Measurements from ENCODE around the gene PPP1CA.

PPP1CA gene

GRCh38 chr11:67392183-67392715 lies 9.4 kb downstream of the PPP1CA start:
- peak overlapping the region; percentile 89 for H3K27ac ChIP-seq (ENCODE audit: low read length)
- peak overlapping the region; percentile 97 for H3K9ac ChIP-seq (ENCODE audit: low read depth, low read length)
- H2AFZ ChIP-seq (ENCODE audit: low read depth, low read length): peak overlapping the region; percentile 80
- H3K4me1 ChIP-seq (ENCODE audit: insufficient read depth, low read length): peaks cover 57% of the 10 kb centered on the region
- H3K79me2 ChIP-seq (ENCODE audit: insufficient read depth, low read length): peaks cover 58% of the 10 kb centered on the region
- ATAC-seq (ENCODE audit: insufficient read depth, low read depth) (peak; percentile 6; the same call in 1 of the 3 replicates), DNase-seq (no peak)
- H4K20me1 ChIP-seq (ENCODE audit: insufficient read depth, low read length): peaks cover 37% of the 10 kb centered on the region
- no peaks in the 10 kb centered on the region for H3K9me3 ChIP-seq (ENCODE audit: insufficient read depth, low read length, severe bottlenecking)
- H3K27me3 ChIP-seq (ENCODE audit: insufficient read depth, low read length, poor library complexity): no peaks in the 10 kb centered on the region
- H3K4me2 ChIP-seq (ENCODE audit: insufficient read depth, low read length): peak overlapping the region; percentile 90
- H3K4me3 ChIP-seq (ENCODE audit: low read depth in 1 of 2, low read length in 2 of 2): peak overlapping the region; percentile 96
- H3K36me3 ChIP-seq (ENCODE audit: insufficient read depth, low read length): peaks cover 40% of the 10 kb centered on the region
- TF ChIP-seq EZH2 (IDR thresholded peaks at IDR 0.05; ENCODE audit: borderline replicate concordance, low read depth, low read length, severe bottlenecking): no peak
- TF ChIP-seq, protein P1, sequence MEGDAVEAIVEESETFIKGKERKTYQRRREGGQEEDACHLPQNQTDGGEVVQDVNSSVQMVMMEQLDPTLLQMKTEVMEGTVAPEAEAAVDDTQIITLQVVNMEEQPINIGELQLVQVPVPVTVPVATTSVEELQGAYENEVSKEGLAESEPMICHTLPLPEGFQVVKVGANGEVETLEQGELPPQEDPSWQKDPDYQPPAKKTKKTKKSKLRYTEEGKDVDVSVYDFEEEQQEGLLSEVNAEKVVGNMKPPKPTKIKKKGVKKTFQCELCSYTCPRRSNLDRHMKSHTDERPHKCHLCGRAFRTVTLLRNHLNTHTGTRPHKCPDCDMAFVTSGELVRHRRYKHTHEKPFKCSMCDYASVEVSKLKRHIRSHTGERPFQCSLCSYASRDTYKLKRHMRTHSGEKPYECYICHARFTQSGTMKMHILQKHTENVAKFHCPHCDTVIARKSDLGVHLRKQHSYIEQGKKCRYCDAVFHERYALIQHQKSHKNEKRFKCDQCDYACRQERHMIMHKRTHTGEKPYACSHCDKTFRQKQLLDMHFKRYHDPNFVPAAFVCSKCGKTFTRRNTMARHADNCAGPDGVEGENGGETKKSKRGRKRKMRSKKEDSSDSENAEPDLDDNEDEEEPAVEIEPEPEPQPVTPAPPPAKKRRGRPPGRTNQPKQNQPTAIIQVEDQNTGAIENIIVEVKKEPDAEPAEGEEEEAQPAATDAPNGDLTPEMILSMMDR (IDR thresholded peaks at IDR 0.05; ENCODE audit: borderline replicate concordance, extremely low read depth, low read length, poor library complexity, severe bottlenecking): no peak

- Histone ChIP-seq H3K79me2 (ENCODE audit: insufficient read depth, low read length) (peaks cover 51% of the 10 kb centered on the region), H3K9me3 (ENCODE audit: insufficient read depth, low read length, severe bottlenecking) (no peaks in the 10 kb centered on the region), H4K20me1 (ENCODE audit: insufficient read depth, low read length) (peaks cover 31% of the 10 kb centered on the region), H3K9ac (ENCODE audit: low read depth, low read length) (peak within 1 kb of the TSS; percentile 97), H3K4me3 (ENCODE audit: low read depth in 1 of 2, low read length in 2 of 2) (peak within 1 kb of the TSS; percentile 96), H3K4me1 (ENCODE audit: insufficient read depth, low read length) (peaks cover 50% of the 10 kb centered on the region), H3K4me2 (ENCODE audit: insufficient read depth, low read length) (peak within 1 kb of the TSS; percentile 90), H3K36me3 (ENCODE audit: insufficient read depth, low read length) (peaks cover 33% of the 10 kb centered on the region), H3K27ac (ENCODE audit: low read length) (peak within 1 kb of the TSS; percentile 89), H3K27me3 (ENCODE audit: insufficient read depth, low read length, poor library complexity) (no peaks in the 10 kb centered on the region), H2AFZ (ENCODE audit: low read depth, low read length) (peak within 1 kb of the TSS; percentile 90)
- DNase-seq (peak; percentile 95), ATAC-seq (ENCODE audit: insufficient read depth, low read depth) (peak; percentile 77)
- TF ChIP-seq, protein P1 (IDR thresholded peaks at IDR 0.05; ENCODE audit: borderline replicate concordance, extremely low read depth, low read length, poor library complexity, severe bottlenecking): peak; percentile 1
- no peak for TF ChIP-seq EZH2 (IDR thresholded peaks at IDR 0.05; ENCODE audit: borderline replicate concordance, low read depth, low read length, severe bottlenecking)
Measured at GRCh38 chr11:67391304-67392182, 10.1 kb downstream of the PPP1CA start, which contains the start of gene RAD9A. TSS of gene RAD9A (plus strand) at chr11:67391986. CDS start at chr11:67392045, 59 bp downstream.

DNA sequence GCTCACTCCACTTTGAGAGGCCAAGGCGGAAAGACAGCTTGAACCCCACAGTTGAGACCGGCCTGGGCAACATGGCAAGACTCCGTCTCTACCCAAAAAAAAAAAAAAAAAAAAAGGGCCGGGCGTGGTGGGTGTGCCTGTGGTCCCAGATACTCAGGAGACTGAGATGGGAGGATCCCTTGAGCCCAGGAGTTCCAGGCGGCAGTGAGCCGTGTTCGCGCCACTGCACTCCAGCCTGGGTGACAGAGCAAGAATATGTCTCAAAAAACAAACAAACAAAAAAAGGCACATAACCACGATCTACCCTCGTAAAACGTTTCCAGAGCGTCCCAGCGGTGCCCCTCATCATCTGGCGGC lies 10.7 kb downstream of the PPP1CA start:
- ATAC-seq (ENCODE audit: insufficient read depth, low read depth): no peak
- peak overlapping the region; percentile 90 for H3K4me2 ChIP-seq (ENCODE audit: insufficient read depth, low read length)
- DNase-seq: no peak
- no peaks in the 10 kb centered on the region for H3K9me3 ChIP-seq (ENCODE audit: insufficient read depth, low read length, severe bottlenecking)
- H3K36me3 ChIP-seq (ENCODE audit: insufficient read depth, low read length): peaks cover 26% of the 10 kb centered on the region
- H3K79me2 ChIP-seq (ENCODE audit: insufficient read depth, low read length): peaks cover 45% of the 10 kb centered on the region
- H3K9ac ChIP-seq (ENCODE audit: low read depth, low read length): peak overlapping the region; percentile 97
- peaks cover 25% of the 10 kb centered on the region for H4K20me1 ChIP-seq (ENCODE audit: insufficient read depth, low read length)
- peak overlapping the region; percentile 89 for H3K27ac ChIP-seq (ENCODE audit: low read length)
- no peak for TF ChIP-seq EZH2 (IDR thresholded peaks at IDR 0.05; ENCODE audit: borderline replicate concordance, low read depth, low read length, severe bottlenecking)
- TF ChIP-seq, protein P1 (IDR thresholded peaks at IDR 0.05; ENCODE audit: borderline replicate concordance, extremely low read depth, low read length, poor library complexity, severe bottlenecking): no peak
- peaks cover 44% of the 10 kb centered on the region for H3K4me1 ChIP-seq (ENCODE audit: insufficient read depth, low read length)
- H3K4me3 ChIP-seq (ENCODE audit: low read depth in 1 of 2, low read length in 2 of 2): peak overlapping the region; percentile 96
- no peaks in the 10 kb centered on the region for H3K27me3 ChIP-seq (ENCODE audit: insufficient read depth, low read length, poor library complexity)
- peak overlapping the region; percentile 90; the same call in 1 of the 2 replicates for H2AFZ ChIP-seq (ENCODE audit: low read depth, low read length)
